NB4 (cell line): ENCODE measurements around the gene DNAH2.

Experiments
- DNase-seq: peaks from one replicate; pipeline ENCODE4 v3.0.0; 2010; ENCODE audit warnings: low read depth
- H3K4me3 ChIP-seq: one replicate; pipeline ENCODE4 v1.5.1; 2011; ENCODE audit warnings: mild to moderate bottlenecking, low read depth, low read length, moderate library complexity
- CTCF ChIP-seq: IDR thresholded peaks from one replicate; pipeline ENCODE4 v1.5.1; 2012; ENCODE audit warnings: low read depth, low read length
- MAX ChIP-seq: IDR thresholded peaks from 2 replicates; pipeline ENCODE4 v1.6.1; 2011; ENCODE audit warnings: low read depth, low read length
- MYC ChIP-seq: IDR thresholded peaks from 2 replicates; pipeline ENCODE4 v1.6.1; 2011; ENCODE audit warnings: low read depth, low read length
- POLR2A ChIP-seq: IDR thresholded peaks from 2 replicates; pipeline ENCODE4 v1.6.1; 2011; ENCODE audit warnings: mild to moderate bottlenecking; ENCODE audit not compliant: insufficient read length; ENCODE audit errors: extremely low read depth

Gene DNAH2

GRCh38 chr17:7780736-7781135 lies 63.2 kb downstream of the DNAH2 start:
- H3K4me3 ChIP-seq: no peak overlapping the region
- no peak for TF ChIP-seq MAX
- TF ChIP-seq MYC: no peak
- DNase-seq: no peak

- no peak overlapping the region for H3K4me3 ChIP-seq
Observed at GRCh38 chr17:7781429-7781828, 63.9 kb downstream of the DNAH2 start.

GRCh38 chr17:7782240-7782639 lies 64.7 kb downstream of the DNAH2 start:
- no peak for DNase-seq
- TF ChIP-seq POLR2A (no peak), CTCF (no peak), MYC (no peak), MAX (no peak)
- H3K4me3 ChIP-seq: no peak overlapping the region

More at GRCh38 chr17:7781429-7781828, 63.9 kb downstream of the DNAH2 start:
- no peak for DNase-seq
- no peak for TF ChIP-seq POLR2A
- no peak for TF ChIP-seq MYC
- no peak for TF ChIP-seq MAX
- TF ChIP-seq CTCF: no peak

GRCh38 chr17:7786866-7787265 lies 69.3 kb downstream of the DNAH2 start:
- no peak for DNase-seq

GRCh38 chr17:7789131-7789530 lies 71.6 kb downstream of the DNAH2 start:
- no peak for TF ChIP-seq POLR2A
- TF ChIP-seq CTCF: no peak
- TF ChIP-seq MAX: no peak
- TF ChIP-seq MYC: no peak
- DNase-seq: no peak
- no peak overlapping the region for H3K4me3 ChIP-seq

More at GRCh38 chr17:7786866-7787265, 69.3 kb downstream of the DNAH2 start:
- no peak overlapping the region for H3K4me3 ChIP-seq
- no peak for TF ChIP-seq CTCF
- TF ChIP-seq MAX: no peak
- TF ChIP-seq MYC: no peak
- no peak for TF ChIP-seq POLR2A

GRCh38 chr17:7790150-7790549 lies 72.6 kb downstream of the DNAH2 start:
- TF ChIP-seq CTCF: no peak
- no peak for TF ChIP-seq MAX
- TF ChIP-seq POLR2A: no peak
- no peak for TF ChIP-seq MYC
- H3K4me3 ChIP-seq: no peak overlapping the region
- DNase-seq: no peak
